Dermis blood vessel endothelial cell (primary cell): ENCODE data around the gene MLKL. TPM values are rescaled to one million over a fixed set of nuclear protein-coding genes. Genes with fewer than 3 reads are reported as not detected.

Experiments used
- DNase-seq: peaks from one replicate; pipeline ENCODE4 v3.0.0; 2010
- total RNA-seq: library from RNA; depleted of rRNA; stranded (reverse); fragments of >200 nt; gene quantifications from 2 replicates; pipeline ENCODE4 v1.2.3, GENCODE V29; 2014

Gene MLKL
- total RNA-seq, 1 donor from 2014 or later: 21.8 TPM

DNA sequence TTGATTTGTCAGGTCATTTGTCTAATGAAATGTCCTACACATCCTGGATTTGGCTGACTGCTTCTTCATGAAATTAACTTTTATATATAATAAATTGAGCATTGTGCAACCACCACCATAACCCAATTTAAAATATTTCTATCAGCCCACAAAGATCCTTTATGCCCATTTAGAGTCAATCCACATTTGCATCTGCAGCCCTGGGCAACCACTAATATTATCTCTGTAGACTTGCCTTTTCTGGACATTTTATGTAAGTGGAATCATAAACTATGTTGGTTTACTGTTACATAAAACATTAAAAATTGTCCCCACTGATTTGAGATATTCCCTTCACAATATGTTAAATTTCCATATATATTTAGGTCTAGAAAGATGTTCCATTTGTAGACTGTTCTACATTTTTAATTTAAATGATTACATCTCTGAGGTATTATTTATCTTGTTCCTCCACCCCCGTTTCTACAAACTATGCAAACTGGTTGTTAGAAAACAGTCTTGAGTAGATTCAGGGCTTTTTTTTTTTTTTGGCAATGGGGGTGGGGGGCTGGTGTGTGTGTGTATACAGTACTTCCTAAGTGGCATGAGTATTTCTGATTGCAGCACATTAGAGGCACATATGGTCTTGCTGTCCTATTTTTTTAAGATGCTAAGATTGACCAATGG lies 50.7 kb downstream of the MLKL start:
- DNase-seq: no peak

DNA sequence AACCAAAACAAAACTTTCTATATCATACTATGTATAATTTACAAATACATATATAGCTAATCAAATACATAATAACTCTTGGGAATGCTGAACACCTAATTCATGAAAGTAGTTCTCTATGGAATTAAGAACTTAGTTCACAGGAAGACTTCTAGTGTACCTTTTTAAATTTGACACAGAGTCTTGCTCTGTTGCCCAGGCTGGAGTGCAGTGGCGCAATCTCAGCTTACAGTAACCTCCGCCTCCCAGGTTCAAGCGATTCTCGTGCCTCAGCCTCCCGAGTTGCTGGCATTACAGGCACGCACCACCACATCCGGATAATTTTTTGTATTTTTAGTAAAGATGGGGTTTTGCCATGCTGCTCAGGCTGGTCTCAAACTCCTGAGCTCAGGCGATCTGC lies 58.7 kb downstream of the MLKL start:
- DNase-seq: no peak

DNA sequence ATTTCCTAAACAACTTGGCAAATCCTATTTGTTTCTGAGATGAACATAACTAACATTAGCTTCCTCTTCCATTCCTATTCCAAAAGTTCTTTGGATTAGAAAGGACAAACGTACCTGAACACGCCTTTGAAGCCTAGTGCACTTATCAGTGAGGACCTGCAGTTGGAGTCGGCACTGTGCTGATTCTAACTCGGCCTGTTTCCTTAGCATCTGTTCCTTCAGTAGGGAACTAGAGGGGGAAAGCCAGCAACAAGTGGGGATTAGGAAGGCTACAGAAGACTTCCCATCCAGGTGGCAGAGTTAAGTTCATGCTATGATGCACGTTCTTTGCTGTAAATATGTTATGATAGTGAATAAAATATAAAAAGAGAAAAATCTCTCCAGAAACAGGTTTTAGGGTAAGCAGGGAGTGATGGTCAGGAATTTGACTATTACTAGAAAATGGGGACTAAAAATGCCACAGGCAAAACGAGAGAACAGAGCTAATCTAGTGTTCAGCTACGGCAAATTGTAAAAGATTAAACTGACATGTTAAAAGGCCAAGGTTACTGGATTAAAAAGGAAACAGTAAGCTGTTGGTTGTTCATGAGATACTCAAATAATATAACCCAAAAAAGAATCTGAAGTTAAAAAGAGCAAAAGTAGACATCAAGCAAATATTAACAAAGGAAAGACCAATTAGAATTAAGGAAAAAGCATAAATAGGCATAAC lies 62.8 kb downstream of the MLKL start:
- DNase-seq: no peak

DNA sequence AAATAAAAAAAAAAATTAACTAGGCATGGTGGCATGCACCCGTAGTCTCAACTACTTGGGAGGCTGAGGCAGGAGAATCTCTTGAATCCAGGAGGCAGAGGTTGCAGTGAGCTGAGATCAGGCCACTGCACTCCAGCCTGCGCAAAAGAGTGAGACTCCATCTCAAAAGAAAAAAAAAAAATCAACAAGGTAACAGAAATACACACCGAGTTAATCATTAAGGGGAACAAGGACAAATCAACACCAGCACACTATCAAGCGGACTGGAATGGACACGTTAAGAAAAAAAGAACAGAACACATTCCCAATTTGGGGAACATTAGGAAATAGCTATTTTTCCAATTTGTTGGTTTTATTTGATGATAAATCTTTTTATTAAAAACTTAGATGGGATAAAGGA lies 65.4 kb downstream of the MLKL start:
- no peak for DNase-seq

- no peak for DNase-seq
Measured at GRCh38 chr16:74633686-74634085, 67.0 kb downstream of the MLKL start.

- DNase-seq: peak; percentile 20
Measured at GRCh38 chr16:74627506-74628220, 73.0 kb downstream of the MLKL start.

DNA sequence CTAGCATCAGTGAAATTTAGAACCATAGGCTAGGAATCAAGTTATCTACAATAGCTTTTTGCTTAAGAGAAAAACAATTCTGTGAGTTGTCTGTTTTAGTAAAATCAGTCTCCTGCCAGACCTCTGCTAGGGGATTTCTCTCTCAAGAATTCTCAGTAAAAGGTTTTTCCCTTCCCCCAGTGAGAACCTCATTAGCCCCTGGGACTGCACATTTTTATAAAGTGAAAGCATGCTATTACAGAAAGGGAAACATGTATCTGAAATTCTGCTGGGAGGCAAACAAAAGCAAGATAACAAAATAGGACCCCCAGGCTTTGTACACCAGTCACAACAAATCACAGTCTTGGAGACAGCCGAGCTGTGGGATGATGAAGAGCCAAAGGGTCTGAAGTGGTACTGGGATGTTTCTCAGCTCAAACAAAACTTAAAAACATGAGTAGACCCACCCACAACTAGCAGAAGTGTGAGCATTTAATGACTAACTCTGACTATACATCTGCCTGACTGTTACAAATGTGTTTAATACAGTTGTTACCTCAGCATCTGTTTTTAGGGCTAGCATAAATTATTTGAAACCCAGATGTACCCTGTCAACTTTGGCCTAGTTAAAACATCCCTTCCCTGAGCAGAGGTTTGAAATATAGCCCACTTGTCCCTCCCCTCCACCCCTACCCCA lies 73.8 kb downstream of the MLKL start:
- DNase-seq: no peak

GRCh38 chr16:74625500-74626350 lies 74.9 kb downstream of the MLKL start:
- DNase-seq: no peak

DNA sequence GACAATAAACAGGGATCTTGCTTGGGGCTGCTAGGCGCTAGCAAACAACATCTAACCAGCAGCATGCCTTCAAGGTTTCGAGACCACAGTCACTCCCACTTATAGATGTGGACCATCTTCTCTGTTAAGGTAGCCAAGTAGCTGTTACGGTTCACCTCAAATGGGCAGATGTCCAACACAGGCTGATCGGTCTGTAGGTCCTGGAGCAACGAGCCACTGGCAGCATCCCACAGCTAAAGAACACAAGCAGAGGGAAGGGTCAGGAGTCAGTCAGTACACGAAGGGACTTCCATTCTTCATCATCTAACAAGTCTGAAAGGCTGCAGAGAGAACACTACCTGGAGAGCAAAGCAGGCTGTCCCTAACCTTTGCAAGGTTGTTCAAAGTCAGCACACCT lies 76.8 kb downstream of the MLKL start:
- no peak for DNase-seq

GRCh38 chr16:74623214-74623838 lies 77.3 kb downstream of the MLKL start:
- peak; percentile 80 for DNase-seq

DNA sequence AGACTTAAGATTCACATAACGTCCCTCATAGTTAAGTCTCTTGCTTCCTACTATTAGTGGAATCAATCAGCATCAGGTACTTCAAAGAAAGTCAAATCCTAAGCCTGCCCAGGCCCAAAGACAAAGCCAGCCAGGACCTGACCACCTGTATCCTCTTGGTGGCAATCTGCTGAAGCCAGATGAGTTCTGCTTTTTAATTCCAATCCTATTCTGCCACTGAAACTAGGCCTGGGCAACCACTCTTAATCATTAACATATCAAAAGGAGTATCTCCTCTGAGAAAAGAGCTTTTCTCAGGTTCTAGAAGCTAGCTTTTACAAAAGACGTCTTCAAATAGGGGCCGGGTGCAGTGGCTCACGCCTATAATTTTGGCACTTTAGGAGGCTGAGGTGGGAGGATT lies 78.7 kb downstream of the MLKL start:
- no peak for DNase-seq

Other genes with a start within 250 kb of the MLKL start
- gene GLG1, start 93.7 kb downstream of the MLKL start, total RNA-seq: 104 and 225 TPM in 2 replicates
- gene RFWD3, start 34.0 kb downstream of the MLKL start, total RNA-seq: 19.4 and 32.3 TPM in 2 replicates
- gene FA2H, start 74.0 kb upstream of the MLKL start, total RNA-seq: not detected in 2 replicates